HFFc6 (cell line): ENCODE data around the gene PRKAG2. TPM values are rescaled to one million over a fixed set of nuclear protein-coding genes. Genes with fewer than 3 reads are reported as not detected.

Experiments used
- DNase-seq: peaks from one replicate; pipeline ENCODE4 v3.0.0-alpha.2; 2018
- H3K27ac Mint-ChIP-seq: 2 replicates; pipeline ENCODE4 v1.8.0; 2020; ENCODE audit warnings: mild to moderate bottlenecking, mixed read lengths
- H3K27me3 Mint-ChIP-seq: 2 replicates; pipeline ENCODE4 v1.8.0; 2021; ENCODE audit warnings: mild to moderate bottlenecking, moderate library complexity, mixed read lengths; ENCODE audit not compliant: insufficient read depth
- H3K36me3 Mint-ChIP-seq: 2 replicates; pipeline ENCODE4 v1.8.0; 2021; ENCODE audit warnings: low read depth, mixed read lengths
- H3K4me1 Mint-ChIP-seq: 2 replicates; pipeline ENCODE4 v1.8.0; 2020; ENCODE audit warnings: low read depth, mixed read lengths
- H3K4me3 Mint-ChIP-seq: 2 replicates; pipeline ENCODE4 v1.8.0; 2020; ENCODE audit warnings: mild to moderate bottlenecking, moderate library complexity, mixed read lengths
- H3K9me3 Mint-ChIP-seq: 2 replicates; pipeline ENCODE4 v1.8.0; 2020; ENCODE audit warnings: mild to moderate bottlenecking, mixed read lengths
- CTCF ChIP-seq: fragments of 200-600 bp; sonication (generic); IDR thresholded peaks from 2 replicates; pipeline ENCODE4 v1.5.0; 2021; ENCODE audit warnings: antibody characterized with exemption, mild to moderate bottlenecking
- total RNA-seq, 6 experiments: library from RNA; stranded (reverse); fragmentation: NEBNext Ultra II Directional; extraction: Animal tissue kit (Norgen Biotek cat#: 25700); gene quantifications; 2 replicates in 1 of 6; 3 replicates in 5 of 6; pipeline ENCODE4 v1.2.3, GENCODE V29; 2021

PRKAG2 gene
- total RNA-seq, 6 experiments from 2014 or later: 15.1 to 19.2 (median 18.4) TPM

- no peak overlapping the region; the same call in 1 of the 2 replicates for H3K27ac Mint-ChIP-seq
- no peak overlapping the region for H3K4me3 Mint-ChIP-seq
- no peaks in the 10 kb centered on the region for H3K9me3 Mint-ChIP-seq
- H3K27me3 Mint-ChIP-seq: no peaks in the 10 kb centered on the region; the same call in 1 of the 2 replicates
- peaks cover 74% of the 10 kb centered on the region for H3K4me1 Mint-ChIP-seq
- no peak for DNase-seq
- TF ChIP-seq CTCF: no peak
- peaks cover 20% of the 10 kb centered on the region for H3K36me3 Mint-ChIP-seq
Measured at GRCh38 chr7:151512353-151512752, 364.6 kb downstream of the PRKAG2 start.

- Mint-ChIP-seq H3K27me3 (no peaks in the 10 kb centered on the region; the same call in 1 of the 2 replicates), H3K4me3 (no peak overlapping the region), H3K9me3 (no peaks in the 10 kb centered on the region), H3K36me3 (peaks cover 16% of the 10 kb centered on the region), H3K4me1 (peaks cover 74% of the 10 kb centered on the region), H3K27ac (no peak overlapping the region)
- TF ChIP-seq CTCF: no peak
- DNase-seq: no peak
Measured at GRCh38 chr7:151511946-151512345, 365.0 kb downstream of the PRKAG2 start.

GRCh38 chr7:151511270-151511669 lies 365.6 kb downstream of the PRKAG2 start:
- H3K27me3 Mint-ChIP-seq: no peaks in the 10 kb centered on the region
- H3K4me3 Mint-ChIP-seq: no peak overlapping the region
- DNase-seq: no peak
- peaks cover 14% of the 10 kb centered on the region for H3K36me3 Mint-ChIP-seq
- no peak for TF ChIP-seq CTCF
- no peak overlapping the region for H3K27ac Mint-ChIP-seq
- H3K4me1 Mint-ChIP-seq: peaks cover 73% of the 10 kb centered on the region
- H3K9me3 Mint-ChIP-seq: no peaks in the 10 kb centered on the region

- DNase-seq: no peak
- TF ChIP-seq CTCF: no peak
- Mint-ChIP-seq H3K27me3 (no peaks in the 10 kb centered on the region), H3K4me3 (no peak overlapping the region), H3K36me3 (peaks cover 14% of the 10 kb centered on the region), H3K27ac (no peak overlapping the region), H3K4me1 (peaks cover 71% of the 10 kb centered on the region), H3K9me3 (no peaks in the 10 kb centered on the region)
Measured at GRCh38 chr7:151509670-151510333, 367.1 kb downstream of the PRKAG2 start.

GRCh38 chr7:151508991-151509390 lies 367.9 kb downstream of the PRKAG2 start:
- peaks cover 8% of the 10 kb centered on the region for H3K36me3 Mint-ChIP-seq
- H3K4me3 Mint-ChIP-seq: no peak overlapping the region
- no peaks in the 10 kb centered on the region for H3K9me3 Mint-ChIP-seq
- H3K27ac Mint-ChIP-seq: no peak overlapping the region
- no peak for DNase-seq
- TF ChIP-seq CTCF: no peak
- peaks cover 71% of the 10 kb centered on the region for H3K4me1 Mint-ChIP-seq
- no peaks in the 10 kb centered on the region for H3K27me3 Mint-ChIP-seq
